HG02678 (cell line): ENCODE measurements around the gene TCN2.
"Not testable (repeated sequence)": the region's sequence is repeated elsewhere in the genome, so short reads cannot be mapped to it uniquely, and the experiment has no call there.

Experiments used
- ATAC-seq: cut with Tn5 transposase; IDR thresholded peaks from one replicate; pipeline ENCODE4 v1.9.1; 2021; ENCODE audit warnings: mild to moderate bottlenecking, moderate library complexity; ENCODE audit not compliant: unreplicated experiment

The TCN2 gene

DNA sequence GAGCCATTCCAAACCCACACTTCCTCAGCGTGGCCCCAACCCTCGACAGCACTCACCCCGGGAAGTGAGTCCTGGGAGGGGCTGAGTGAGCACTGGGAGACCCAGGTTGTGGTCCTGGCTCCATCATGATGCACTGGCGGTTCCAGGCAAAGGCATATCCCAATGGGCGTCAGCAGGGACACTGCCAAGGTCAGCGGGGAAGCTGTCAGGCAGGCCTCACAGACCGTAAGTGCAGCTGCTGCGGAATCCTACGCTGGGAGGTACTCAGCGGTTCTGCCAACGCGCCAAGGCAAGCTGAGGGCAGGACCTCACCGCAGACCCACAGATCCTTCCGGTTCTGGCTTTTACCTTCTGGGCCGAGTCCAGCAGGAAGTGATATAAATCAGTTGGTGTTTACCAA is 31.1 kb upstream of the TCN2 start:
- ATAC-seq: no peak

DNA sequence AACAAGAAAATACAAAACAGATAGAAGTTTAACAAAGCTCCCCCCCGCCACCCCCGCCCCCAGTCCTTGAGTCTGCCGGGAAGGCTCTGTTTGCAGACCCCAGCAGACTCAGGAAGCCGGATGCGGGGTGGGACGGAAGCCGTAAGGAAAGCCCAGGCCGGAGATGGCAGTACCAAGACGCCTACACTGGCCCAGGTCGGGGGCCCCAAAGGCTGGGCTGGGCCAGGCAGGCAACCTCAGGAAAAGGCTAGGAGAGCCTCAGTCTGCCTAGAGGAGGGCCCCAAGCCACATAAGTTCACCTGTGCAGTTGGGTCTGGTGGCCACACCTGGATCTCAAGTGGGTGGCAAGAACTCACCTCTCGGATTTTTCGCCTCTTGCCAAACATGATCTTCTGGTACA is 28.5 kb upstream of the TCN2 start:
- ATAC-seq: no peak

DNA sequence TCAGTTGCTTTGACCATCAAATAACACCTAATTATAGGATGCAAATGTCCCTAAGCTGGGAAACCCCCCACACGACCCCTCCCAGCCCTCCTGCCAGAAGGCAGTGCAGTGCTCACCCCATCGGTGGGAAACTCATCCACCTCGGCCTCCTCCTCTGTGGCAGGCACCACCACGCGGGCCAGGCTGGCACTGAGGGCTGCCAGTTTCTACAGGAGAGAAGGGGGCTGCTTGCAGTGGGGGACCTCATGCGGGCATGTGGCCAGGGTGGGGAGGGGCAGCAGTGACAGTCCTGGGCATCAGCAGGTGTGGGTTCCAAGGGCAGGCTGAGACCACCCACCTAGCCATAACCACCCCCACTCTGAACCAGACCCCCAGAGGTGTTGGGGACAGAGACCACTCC is 26.1 kb upstream of the TCN2 start:
- no peak for ATAC-seq

DNA sequence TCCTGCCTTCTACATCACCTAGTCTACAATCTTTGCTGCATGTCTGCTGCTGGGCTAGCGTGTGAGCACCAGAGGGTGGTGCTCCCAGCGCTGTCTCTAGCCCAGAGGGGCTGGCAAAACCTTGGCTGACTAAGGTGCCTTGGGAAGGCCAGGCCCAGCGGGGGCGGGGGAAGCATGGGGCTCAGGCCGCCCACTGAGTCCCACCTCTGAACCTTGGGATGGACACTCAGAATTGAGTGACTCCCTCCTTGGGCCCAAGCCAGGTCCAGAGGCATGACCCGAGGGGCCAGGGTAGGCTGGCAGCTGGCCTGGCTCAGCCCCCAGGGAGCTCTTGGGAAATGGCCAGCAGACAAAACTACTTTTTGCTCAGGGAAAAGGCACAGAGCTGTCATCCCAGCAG is 24.9 kb upstream of the TCN2 start:
- ATAC-seq: no peak

DNA sequence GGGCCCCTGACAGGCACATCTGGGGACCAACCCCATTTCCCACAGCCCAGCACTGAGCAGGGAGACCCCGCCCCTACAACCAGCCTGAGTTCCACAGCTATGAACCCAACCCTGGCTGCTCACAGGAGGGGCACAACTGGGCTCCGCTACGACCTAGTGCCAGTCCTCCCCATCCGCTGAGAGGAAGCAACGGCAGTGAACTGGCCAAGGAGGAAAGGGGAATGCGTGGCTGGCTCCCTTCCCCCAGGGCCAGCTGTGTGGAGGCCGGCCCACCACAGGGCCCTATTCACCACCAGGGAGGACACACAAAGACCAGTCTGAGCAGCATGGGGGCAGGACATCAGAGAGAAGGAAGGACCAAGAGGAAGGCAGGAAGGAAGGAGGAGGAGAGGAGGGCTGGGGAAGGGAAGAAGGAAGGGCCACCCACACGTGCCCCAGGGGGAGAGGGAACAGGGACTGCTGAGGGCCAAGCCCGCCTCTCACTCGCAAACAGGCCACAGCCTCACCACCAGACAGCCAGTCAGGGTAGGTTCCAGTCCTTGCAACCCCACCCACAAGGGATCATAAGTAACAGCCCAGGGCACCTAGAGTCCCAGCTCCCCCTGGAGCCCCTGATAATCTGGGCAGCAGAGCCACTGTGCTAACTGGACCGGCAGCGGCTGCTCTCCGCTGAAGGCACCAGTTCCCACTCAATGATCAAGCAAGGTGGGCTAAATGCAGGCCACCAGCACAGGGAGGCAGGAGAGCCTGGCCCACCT is 24.0 kb upstream of the TCN2 start:
- ATAC-seq: no peak

DNA sequence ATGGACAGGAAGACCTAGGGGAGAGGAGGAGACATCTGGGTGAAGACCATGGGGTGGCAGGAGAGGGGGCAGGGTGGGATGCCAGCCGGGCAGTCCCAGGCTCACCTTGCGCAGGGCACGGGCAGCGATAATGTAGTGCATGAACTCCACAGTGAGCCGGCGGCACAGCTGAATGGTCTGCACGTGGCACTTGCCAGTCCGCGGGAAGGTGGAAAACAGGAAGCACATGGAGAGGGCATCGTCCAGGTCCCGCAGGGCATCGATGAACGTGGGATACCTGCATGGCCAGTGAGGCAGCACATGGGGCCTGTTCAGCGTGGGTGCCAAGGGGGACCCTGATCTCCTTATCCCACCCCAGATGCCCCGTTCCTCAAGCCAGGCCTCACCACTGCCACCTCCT is 22.5 kb upstream of the TCN2 start:
- no peak for ATAC-seq

DNA sequence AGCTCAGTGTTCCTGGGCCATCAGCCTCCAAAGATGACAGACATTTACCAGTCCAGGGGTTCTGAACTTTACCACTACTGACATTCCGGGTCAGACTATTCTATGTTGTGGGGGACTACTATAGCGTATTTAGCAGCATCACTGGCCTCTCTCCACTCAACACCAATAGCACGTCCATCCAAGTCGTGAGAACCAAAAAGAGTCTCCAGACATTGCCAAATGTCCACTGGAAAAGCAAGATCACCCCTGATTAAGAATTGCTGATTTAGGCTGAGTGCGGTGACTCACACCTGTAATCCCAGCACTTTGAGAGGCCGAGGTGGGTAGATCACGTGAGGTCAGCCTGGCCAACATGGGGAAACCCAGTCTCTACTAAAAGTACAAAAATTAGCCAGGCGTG is 20.6 kb upstream of the TCN2 start:
- no peak for ATAC-seq

DNA sequence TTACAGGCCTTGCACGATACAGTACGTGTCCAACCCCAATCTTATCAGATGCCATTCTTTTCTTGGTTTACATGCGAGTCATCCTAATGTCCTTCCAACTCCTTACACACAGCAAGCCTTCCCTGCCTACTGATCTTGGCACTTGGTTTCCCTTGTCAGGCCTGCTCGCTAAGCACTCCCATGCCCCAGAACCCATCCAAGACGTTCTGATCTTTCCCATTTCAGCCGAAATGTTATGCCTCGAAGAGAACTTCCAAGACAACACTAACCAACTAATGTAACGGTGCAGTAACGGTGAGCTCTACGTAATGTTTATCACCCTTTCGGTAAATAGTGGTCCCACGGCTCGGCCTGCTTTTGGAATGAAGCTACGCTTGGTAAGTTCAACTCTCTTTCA is 15.8 kb upstream of the TCN2 start:
- no peak for ATAC-seq

DNA sequence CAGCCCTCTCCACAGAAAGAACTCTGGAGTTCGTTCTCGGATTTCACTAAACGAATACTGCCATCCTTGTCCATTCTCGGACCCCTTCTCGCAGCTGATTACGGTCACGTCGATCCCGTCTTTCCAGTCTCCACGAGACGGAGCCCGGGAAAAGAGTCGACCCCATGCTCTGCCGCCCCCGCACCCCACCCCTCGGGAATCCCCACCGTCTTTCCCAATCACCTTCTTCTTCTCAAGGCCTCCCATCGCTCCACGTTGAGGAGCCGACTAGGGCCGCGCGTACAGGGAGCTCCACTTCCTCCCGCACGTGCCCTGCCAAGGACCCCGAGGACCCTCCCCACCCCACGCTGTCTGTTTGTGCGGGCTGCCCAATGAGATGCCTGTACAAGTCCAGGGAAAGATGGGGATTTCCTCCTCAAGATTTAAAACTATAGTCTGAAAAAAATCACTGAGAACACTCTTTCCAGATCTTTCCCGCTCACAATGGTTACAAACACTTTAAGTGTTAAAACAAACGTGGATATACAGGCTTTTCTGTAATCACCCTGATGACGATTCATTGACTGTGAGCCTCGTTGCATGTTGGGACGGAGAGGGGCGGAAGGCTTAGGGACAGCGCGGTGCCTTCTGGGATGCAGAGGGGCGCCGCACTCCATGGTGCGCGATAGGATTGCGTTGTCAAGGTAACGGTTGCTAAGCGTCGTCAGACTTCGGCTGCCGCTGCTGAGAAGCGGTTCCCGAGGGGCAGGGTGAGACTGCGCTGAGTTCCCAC is 15.2 kb upstream of the TCN2 start, which contains the start of gene PES1:
Gene PES1, minus strand, starts transcription at position 323 of the 772 bp plus-strand sequence. Its CDS starts 77 bp downstream, at position 246.
- peak; percentile 97 for ATAC-seq

DNA sequence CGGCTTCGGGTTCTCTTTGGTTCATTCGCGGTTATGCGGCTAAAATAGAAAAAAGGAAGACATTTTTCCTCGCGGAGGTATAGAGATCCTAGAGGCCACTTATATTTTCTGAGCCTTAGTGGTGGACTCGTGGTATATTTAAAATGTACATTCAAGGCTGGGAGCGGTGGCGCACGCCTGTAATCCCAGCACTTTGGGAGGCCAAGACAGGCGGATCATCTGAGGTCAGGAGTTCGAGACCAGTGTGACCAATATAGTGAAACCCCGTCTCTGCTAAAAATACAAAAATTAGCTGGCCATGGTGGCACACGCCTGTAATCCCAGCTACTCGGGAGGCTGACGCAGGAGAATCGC is 14.6 kb upstream of the TCN2 start:
- not testable (repeated sequence) for ATAC-seq

DNA sequence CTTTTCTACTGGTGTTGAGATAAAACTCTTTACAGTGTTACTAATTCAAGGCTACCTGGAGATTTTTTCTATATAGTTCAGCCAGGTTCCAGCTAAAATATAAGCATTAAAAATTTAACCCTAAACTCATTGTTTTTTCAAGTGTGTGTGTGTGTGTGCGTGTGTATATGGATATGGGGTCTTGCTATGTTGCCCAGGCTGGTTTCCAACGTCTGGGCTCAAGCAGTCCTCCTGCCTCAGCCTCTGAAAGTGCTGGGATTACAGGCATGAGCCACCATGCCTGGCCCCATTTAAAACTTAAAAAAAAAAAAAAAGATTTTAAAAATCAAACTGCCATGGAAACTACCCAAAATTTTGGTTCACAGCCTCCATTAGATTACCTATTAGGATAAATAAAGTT is 10.8 kb upstream of the TCN2 start:
- no peak for ATAC-seq

DNA sequence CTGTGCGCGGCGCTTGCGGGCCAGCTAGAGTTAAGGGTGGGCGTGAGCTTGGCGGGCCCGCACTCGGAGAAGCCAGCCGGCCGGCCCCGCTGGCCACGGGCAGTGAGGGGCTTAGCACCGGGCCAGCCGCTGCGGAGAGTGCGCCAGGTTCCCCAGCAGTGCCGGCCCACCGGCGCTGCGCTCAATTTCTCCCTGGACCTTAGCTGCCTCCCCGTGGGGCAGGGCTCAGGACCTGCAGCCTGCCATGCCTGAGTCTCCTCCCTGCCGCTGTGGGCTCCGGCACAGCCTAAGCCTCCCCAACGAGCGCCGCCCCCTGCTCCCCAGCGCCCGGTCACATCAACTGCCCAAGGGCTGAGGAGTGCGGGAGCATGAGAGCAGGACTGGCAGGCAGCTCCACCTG is 10.1 kb upstream of the TCN2 start:
- ATAC-seq: no peak

DNA sequence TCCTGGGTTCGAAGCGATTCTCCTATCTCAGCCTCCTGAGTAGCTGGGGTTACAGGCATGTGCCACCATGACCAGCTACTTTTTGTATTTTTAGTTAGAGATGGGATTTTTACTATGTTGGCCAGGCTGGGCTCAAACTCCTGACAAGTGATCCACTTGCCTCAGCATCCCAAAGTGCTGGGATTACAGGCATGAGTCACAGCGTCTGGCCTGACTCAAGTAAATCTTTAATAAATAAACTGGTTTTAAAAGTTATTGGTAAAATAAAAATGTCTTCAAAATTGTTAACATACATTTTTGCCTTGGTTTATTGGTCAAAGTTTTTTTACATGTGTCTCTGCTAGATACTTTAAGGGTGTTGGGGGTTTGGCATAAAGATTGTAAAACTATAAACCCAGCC is 8.0 kb upstream of the TCN2 start:
- no peak for ATAC-seq

DNA sequence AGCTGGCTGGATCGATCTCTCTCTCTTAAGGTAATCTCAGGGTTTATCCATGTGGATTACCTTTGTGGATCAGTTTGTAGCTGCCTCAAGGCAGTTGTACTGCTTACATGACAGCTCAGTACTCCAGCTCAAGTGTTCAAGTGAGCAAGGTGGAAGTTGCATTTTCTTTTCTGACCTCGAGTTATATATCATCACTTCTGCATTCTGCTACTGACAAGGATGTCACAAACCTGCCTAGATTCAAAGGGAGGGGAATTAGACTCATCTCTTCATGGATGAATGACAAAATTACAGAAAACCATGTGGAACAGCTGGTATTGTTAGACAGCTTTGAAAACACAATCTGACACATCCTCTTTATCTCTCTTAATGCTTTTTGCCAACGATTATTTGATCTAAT is 6.1 kb upstream of the TCN2 start:
- no peak for ATAC-seq

DNA sequence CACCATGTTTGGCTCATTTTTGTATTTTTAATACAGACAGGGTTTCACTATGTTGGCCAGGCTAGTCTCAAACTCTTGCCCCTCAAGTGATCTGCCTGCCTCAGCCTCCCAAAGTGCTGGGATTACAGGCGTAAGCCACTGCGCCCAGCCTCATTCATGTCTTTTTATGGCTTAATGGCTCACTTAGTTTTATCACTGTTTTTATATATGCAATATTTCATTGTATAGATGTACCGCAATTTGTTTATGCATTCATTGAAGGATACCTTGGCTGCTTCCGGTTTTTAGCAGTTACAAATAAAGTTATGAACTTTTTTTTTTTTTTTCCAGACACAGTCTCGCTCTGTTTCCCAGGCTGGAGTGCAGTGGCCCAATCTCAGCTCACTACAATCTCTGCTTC is 5.5 kb upstream of the TCN2 start:
- no peak for ATAC-seq

DNA sequence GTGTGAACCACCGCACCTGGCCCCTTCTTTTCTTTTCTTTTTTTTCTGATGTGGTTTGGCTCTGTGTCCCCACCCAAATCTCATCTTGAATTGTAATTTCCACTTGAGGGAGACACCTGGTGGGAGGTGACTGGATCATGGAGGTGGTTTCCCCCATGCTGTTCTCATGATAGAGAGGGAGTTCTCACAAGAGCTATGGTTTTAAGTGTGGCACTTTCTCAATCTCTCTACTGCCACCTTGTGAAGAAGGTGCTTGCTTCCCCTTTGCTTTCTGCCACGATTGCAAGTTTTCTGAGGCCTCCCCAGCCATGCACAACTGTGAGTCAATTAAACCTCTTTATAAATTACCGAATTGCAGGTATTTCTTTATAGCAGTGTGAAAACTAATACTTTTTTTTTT is 4.9 kb upstream of the TCN2 start:
- ATAC-seq: no peak

DNA sequence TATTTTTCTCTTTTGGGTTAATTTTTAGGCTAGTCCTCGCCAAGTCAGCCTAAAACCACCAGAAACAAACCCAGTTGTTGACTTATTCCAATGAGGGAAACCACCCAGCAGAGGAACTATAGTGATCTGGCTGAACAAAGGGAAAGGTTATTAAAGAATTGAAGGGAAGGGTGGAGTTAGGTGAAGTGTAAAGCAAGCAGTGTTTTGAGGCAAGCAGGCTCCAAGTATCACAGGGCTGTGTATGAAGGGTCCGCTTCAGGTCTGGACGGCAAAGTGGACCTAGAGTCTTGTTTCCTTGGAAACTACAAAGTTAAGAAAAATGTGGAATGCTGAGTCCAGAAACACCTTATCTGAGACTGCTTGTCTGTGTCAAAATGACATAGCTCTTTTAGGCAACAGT is 3.2 kb upstream of the TCN2 start:
- ATAC-seq: no peak

DNA sequence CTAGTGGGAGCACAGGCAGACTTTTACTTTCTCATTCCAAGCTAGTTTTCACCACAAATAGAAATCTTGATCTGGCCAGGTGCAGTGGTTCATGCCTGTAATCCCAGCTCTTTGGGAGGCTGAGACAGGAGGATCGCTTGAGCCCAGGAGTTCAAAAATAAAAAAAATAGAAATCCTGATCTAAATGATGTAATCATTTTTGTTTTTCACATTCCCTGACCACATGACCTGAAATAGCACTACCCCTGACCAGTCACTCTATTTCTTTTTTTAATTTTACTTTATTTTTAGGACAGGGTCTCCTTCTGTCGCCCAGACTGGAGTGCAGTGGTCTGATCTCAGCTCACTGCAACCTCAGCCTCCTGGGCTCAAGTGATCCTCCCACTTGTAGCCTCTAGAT is 2.3 kb upstream of the TCN2 start:
- no peak for ATAC-seq

DNA sequence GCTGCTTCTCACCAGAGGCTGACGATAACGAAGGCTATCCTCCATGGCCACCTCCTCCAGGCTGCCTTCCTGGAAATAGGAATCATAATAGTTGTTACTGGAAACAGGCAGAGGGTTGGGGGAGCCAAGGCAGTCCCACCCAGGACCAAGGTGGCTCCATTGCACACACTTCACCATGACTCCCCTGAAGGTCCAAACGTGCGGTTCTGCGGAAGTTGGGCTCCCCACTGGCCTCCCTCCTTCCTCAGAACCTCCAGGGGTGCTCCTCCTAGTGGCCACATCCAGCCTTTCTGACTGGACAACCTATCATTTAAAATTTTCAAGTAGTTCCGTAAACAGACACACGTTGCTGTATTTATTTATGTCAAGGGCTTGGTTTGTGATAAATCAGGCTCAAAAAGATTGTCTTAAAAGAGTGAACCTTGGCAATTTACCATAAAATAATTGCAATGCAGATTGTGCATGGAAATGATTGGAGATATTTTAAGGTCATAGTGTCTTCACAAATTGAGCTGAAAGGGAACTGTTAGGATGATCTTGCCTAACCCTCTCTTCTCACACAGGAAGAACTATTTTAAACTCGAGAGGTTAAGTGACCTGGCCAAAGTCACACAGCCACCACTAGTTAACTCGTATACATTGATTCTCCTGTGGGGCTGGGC is 1.4 kb upstream of the TCN2 start:
- no peak for ATAC-seq

DNA sequence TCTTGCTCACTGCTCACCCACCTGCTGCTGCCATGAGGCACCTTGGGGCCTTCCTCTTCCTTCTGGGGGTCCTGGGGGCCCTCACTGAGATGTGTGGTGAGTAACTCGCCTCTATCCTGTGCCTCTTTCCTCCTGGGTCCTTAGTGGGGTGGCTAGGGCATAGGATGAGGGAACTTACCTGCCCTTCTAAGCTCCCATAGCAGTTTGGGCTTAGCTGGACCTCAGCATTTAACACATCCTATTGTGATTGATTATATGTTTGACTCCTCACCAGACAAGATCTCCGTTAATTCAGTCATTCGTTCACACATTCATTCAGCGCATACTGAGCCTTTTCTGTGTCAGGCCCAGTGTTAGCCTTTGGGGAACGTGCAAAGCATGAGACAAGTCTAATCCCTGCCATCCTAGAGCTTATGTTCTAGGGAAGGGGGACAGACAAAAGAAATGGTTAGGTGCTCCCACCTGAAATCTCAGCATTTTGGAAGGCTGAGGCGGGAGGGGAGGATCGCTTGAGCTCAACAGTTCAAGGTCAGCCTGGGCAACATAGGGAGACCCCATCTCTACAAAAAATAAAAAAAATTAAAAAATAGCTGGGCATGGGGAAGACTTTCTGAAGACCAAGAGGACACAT is 441 bp downstream of the TCN2 start:
- ATAC-seq: no peak

DNA sequence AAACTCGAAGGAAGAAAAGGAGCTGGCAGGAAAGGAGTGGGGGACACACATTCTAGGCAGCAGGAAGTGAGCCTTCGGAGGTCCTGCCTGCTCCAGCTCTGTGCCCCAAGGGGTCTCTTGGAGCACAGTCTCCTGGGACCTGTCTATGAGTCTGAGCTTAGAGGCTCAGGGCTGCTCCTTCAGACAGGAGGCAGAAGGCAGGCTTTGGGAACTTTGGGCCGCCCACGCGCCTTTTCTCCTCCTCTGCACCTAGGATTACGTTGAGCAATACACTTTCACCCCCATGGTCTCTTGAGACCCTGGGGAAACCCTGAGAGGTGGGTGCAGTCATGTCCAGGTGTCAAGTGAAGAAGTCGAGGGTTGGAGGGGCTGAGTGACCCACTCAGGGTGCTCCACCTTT is 965 bp downstream of the TCN2 start:
- no peak for ATAC-seq
